ENCODE measurements around the gene ADAMTS12. TPM values are rescaled to one million over a fixed set of nuclear protein-coding genes. Genes with fewer than 3 reads are reported as not detected.

Gene ADAMTS12
- total RNA-seq, 4 donors from 2014 or later, result 2.3 to 6.0 (median 4.2) TPM

- 65% methylated on average over 9 of the region's 9 CpGs for WGBS
- H3K9me3 ChIP-seq, result no peaks in the 10 kb centered on the region
- no peaks in the 10 kb centered on the region for H3K27me3 ChIP-seq
- TF ChIP-seq POLR2A (IDR thresholded peaks at IDR 0.05; ENCODE audit: low read depth) (no peak), CTCF (IDR thresholded peaks at IDR 0.05) (no peak), EP300 (IDR thresholded peaks at IDR 0.05) (no peak), POLR2AphosphoS5 (IDR thresholded peaks at IDR 0.05) (no peak)
- H3K4me1 ChIP-seq, result peaks cover 0 to 26% (median 23%) of the 10 kb centered on the region in 4 donors
- intact Hi-C loops (cut with DNase I), result no loop called here
- no peak overlapping the region for H3K4me3 ChIP-seq
- DNase-seq (ENCODE audit: extremely low spot score), result no peak
- no peak overlapping the region for H3K27ac ChIP-seq (replicated peaks in 1 of 4)
- H3K36me3 ChIP-seq, result no peaks in the 10 kb centered on the region
These were observed 165.2 kb downstream of the ADAMTS12 start for GRCh38 chr5:33726422-33727165.

GRCh38 chr5:33725806-33726205 is 166.0 kb downstream of the ADAMTS12 start:
- no peaks in the 10 kb centered on the region for H3K36me3 ChIP-seq
- intact Hi-C loops (cut with DNase I), result no loop called here
- no peaks in the 10 kb centered on the region for H3K27me3 ChIP-seq
- no peaks in the 10 kb centered on the region for H3K9me3 ChIP-seq
- TF ChIP-seq EP300 (IDR thresholded peaks at IDR 0.05), result no peak
- no peak for TF ChIP-seq CTCF (IDR thresholded peaks at IDR 0.05)
- no peak for TF ChIP-seq POLR2A (IDR thresholded peaks at IDR 0.05; ENCODE audit: low read depth)
- TF ChIP-seq POLR2AphosphoS5 (IDR thresholded peaks at IDR 0.05), result no peak
- no peak overlapping the region for H3K27ac ChIP-seq (replicated peaks in 1 of 4)
- H3K4me1 ChIP-seq, result peaks cover 0 to 33% (median 31%) of the 10 kb centered on the region in 4 donors
- WGBS, result 100% methylated on average over 3 of the region's 3 CpGs
- no peak overlapping the region for H3K4me3 ChIP-seq
- DNase-seq (ENCODE audit: extremely low spot score), result no peak

- intact Hi-C loops (cut with DNase I), result no loop called here
- Histone ChIP-seq H3K27me3 (no peaks in the 10 kb centered on the region), H3K36me3 (no peaks in the 10 kb centered on the region), H3K27ac (replicated peaks in 1 of 4) (peak overlapping the region in 2 of 4 donors; percentile 20 to 47), H3K9me3 (no peaks in the 10 kb centered on the region), H3K4me3 (no peak overlapping the region), H3K4me1 (peaks cover 0 to 29% (median 27%) of the 10 kb centered on the region in 4 donors)
- 29% methylated on average over 6 of the region's 6 CpGs for WGBS
- no peak for DNase-seq (ENCODE audit: extremely low spot score)
- no peak for TF ChIP-seq POLR2A (IDR thresholded peaks at IDR 0.05; ENCODE audit: low read depth)
- no peak for TF ChIP-seq CTCF (IDR thresholded peaks at IDR 0.05)
- no peak for TF ChIP-seq EP300 (IDR thresholded peaks at IDR 0.05)
- TF ChIP-seq POLR2AphosphoS5 (IDR thresholded peaks at IDR 0.05), result no peak
These were observed 170.1 kb downstream of the ADAMTS12 start for GRCh38 chr5:33721491-33722200.

GRCh38 chr5:33720176-33720575 is 171.6 kb downstream of the ADAMTS12 start:
- Histone ChIP-seq H3K36me3 (no peaks in the 10 kb centered on the region), H3K4me1 (peaks cover 0 to 20% (median 14%) of the 10 kb centered on the region in 4 donors), H3K27me3 (no peaks in the 10 kb centered on the region), H3K4me3 (no peak overlapping the region), H3K9me3 (no peaks in the 10 kb centered on the region), H3K27ac (replicated peaks in 1 of 4) (no peak overlapping the region)
- WGBS, result 32% methylated on average over 1 of the region's 1 CpG
- intact Hi-C loops (cut with DNase I), result no loop called here
- TF ChIP-seq EP300 (IDR thresholded peaks at IDR 0.05) (no peak), CTCF (IDR thresholded peaks at IDR 0.05) (no peak), POLR2AphosphoS5 (IDR thresholded peaks at IDR 0.05) (no peak), POLR2A (IDR thresholded peaks at IDR 0.05; ENCODE audit: low read depth) (no peak)
- no peak for DNase-seq (ENCODE audit: extremely low spot score)
